Measurements from ENCODE around the gene FRMD1. TPM values are rescaled to one million over a fixed set of nuclear protein-coding genes. Genes with fewer than 3 reads are reported as not detected.

The FRMD1 gene
- total and polyA plus RNA-seq, 2 of the 8 experiments (the other 6 are each of a cell fraction or from before 2014, with no cell fraction given) = 0.36 TPM; not detected in 1

DNA sequence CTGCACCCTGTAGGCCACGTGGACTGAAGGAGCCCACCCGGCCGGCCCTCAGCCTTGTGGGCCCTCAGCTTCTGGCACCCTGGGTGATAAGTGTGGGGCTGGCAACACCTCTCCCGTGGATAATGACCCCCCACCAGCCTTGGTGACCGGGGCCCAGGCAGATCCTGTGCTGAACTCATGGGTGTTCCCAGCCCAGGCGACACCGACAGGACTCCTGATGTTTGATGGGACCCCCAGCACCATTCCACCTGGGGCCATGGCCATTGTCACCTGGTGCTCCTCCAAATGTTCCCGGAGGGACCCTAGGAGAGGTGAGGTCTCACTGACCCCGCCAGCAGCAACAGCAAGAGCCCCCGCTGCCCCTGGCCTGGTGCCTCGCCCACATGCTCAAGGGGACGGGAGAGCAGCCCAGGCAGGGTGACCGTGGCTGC, 19.4 kb upstream of the FRMD1 start:
- no peak for FAIRE-seq
- Histone ChIP-seq H2AK5ac (ENCODE audit: low read depth, low read length) (no peak overlapping the region), H4K8ac (ENCODE audit: extremely low read depth, insufficient read depth, low read length) (no peak overlapping the region), H3K79me2 (ENCODE audit: control insufficient read depth in 1 of 2, insufficient read depth in 2 of 2, low read length in 2 of 2) (no peaks in the 10 kb centered on the region), H4K91ac (replicated peaks; ENCODE audit: insufficient read length, low read length) (no peak overlapping the region), H3K4me1 (replicated peaks in 1 of 4; ENCODE audit: control insufficient read depth in 3 of 4, insufficient read depth in 4 of 4, low read length in 3 of 4) (peaks cover 0 to 12% (median 5%) of the 10 kb centered on the region in 4 experiments; a peak in 5 of 7 replicates), H4K5ac (ENCODE audit: insufficient read length, low read depth, low read length) (no peak overlapping the region), H3K4me2 (ENCODE audit: insufficient read depth in 1 of 2, low read depth in 2 of 2, low read length in 2 of 2) (no peak overlapping the region), H3K23me2 (ENCODE audit: low read depth, low read length) (no peaks in the 10 kb centered on the region), H3K4me3 (ENCODE audit: extremely low read depth in 1 of 4, insufficient read depth in 2 of 4, low read depth in 3 of 4, low read length in 4 of 4) (no peak overlapping the region), H2BK20ac (ENCODE audit: low read length) (no peak overlapping the region), H2BK5ac (ENCODE audit: low read depth, low read length) (no peak overlapping the region), H2BK120ac (replicated peaks; ENCODE audit: low read depth, low read length) (no peak overlapping the region), H3K23ac (ENCODE audit: insufficient read length) (no peak overlapping the region), H4K20me1 (replicated peaks in 1 of 2; ENCODE audit: control insufficient read depth in 1 of 2, insufficient read depth in 2 of 2, low read length in 2 of 2) (no peaks in the 10 kb centered on the region), H2BK12ac (ENCODE audit: low read depth, low read length) (no peak overlapping the region), H3K27me3 (replicated peaks in 1 of 4; ENCODE audit: control insufficient read depth in 3 of 4, extremely low read depth in 1 of 4, insufficient read depth in 3 of 4, low read length in 3 of 4) (peaks cover 9 to 29% (median 21%) of the 10 kb centered on the region in 4 experiments; a peak in 6 of 7 replicates), H3K56ac (replicated peaks; ENCODE audit: insufficient read length, low read depth, low read length) (no peak overlapping the region), H3K18ac (ENCODE audit: extremely low read depth, low read length) (no peak overlapping the region), H3K36me3 (ENCODE audit: control insufficient read depth in 2 of 4, insufficient read depth in 4 of 4, low read length in 3 of 4) (no peaks in the 10 kb centered on the region), H3K9me3 (ENCODE audit: insufficient read depth in 2 of 2, low read depth in 1 of 2, low read length in 1 of 2) (no peaks in the 10 kb centered on the region), H3K4ac (replicated peaks; ENCODE audit: insufficient read length, low read depth, low read length) (no peak overlapping the region), H3K27ac (ENCODE audit: low read depth, low read length) (no peak overlapping the region), H3K9ac (replicated peaks in 1 of 4; ENCODE audit: extremely low read depth in 1 of 4, low read depth in 3 of 4, low read length in 3 of 4) (no peak overlapping the region), H3K14ac (ENCODE audit: insufficient read length) (no peak overlapping the region), H2BK15ac (ENCODE audit: low read length) (no peak overlapping the region), H3K79me1 (ENCODE audit: low read depth, low read length) (no peaks in the 10 kb centered on the region), H2AFZ (ENCODE audit: low read length) (no peak overlapping the region)
- POLR2A ChIA-PET (ENCODE audit: partially characterized antibody) = no interaction called here
- CTCF ChIA-PET (ENCODE audit: partially characterized antibody) = interaction anchor here (1.1 to 1.2 kb wide), 2 partner anchors 34 to 42 kb away, joined by 3 to 4 read pairs; no protein-coding TSS in a partner anchor
- DNase-seq (ENCODE audit: low read depth in 1 of 2, low spot score in 2 of 2) = no peak
- 90% methylated on average over 10 of the region's 13 CpGs; no CpG with 5 or more reads in 1 of the 2 experiments for WGBS, 2 experiments (ENCODE audit: extremely low coverage in 1 of 2, insufficient coverage in 1 of 2, insufficient read length in 1 of 2, insufficient replicate concordance in 2 of 2, low coverage in 1 of 2, low lambda C conversion rate in 2 of 2, missing lambda C conversion rate in 1 of 2)
- TF ChIP-seq KDM4A (IDR thresholded peaks at IDR 0.05; ENCODE audit: low read depth, low read length, severe bottlenecking) (no peak), ASH2L (IDR thresholded peaks at IDR 0.05; ENCODE audit: low read length) (no peak), BRCA1 (IDR thresholded peaks at IDR 0.05; ENCODE audit: low read depth, low read length) (no peak), EP300 (IDR thresholded peaks at IDR 0.05; ENCODE audit: borderline replicate concordance in 1 of 2, low read depth in 2 of 2, low read length in 2 of 2) (no peak), EGR1 (IDR thresholded peaks at IDR 0.05; ENCODE audit: borderline replicate concordance, low read depth, low read length) (no peak), RAD21 (IDR thresholded peaks at IDR 0.05 in 1 of 2, conservative IDR thresholded peaks at IDR 0.05 in 1 of 2; ENCODE audit: low read depth in 2 of 2, low read length in 2 of 2) (no peak), POLR2A (IDR thresholded peaks at IDR 0.05; ENCODE audit: control extremely low read depth in 1 of 2, low read depth in 2 of 2, low read length in 2 of 2) (no peak)
- TF ChIP-seq, protein P1, sequence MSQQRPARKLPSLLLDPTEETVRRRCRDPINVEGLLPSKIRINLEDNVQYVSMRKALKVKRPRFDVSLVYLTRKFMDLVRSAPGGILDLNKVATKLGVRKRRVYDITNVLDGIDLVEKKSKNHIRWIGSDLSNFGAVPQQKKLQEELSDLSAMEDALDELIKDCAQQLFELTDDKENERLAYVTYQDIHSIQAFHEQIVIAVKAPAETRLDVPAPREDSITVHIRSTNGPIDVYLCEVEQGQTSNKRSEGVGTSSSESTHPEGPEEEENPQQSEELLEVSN (IDR thresholded peaks at IDR 0.05) = no peak
- TF ChIP-seq, protein P2, sequence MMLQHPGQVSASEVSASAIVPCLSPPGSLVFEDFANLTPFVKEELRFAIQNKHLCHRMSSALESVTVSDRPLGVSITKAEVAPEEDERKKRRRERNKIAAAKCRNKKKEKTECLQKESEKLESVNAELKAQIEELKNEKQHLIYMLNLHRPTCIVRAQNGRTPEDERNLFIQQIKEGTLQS (IDR thresholded peaks at IDR 0.05; ENCODE audit: insufficient read depth, low read depth, low read length) = no peak
- TF ChIP-seq, protein P3, sequence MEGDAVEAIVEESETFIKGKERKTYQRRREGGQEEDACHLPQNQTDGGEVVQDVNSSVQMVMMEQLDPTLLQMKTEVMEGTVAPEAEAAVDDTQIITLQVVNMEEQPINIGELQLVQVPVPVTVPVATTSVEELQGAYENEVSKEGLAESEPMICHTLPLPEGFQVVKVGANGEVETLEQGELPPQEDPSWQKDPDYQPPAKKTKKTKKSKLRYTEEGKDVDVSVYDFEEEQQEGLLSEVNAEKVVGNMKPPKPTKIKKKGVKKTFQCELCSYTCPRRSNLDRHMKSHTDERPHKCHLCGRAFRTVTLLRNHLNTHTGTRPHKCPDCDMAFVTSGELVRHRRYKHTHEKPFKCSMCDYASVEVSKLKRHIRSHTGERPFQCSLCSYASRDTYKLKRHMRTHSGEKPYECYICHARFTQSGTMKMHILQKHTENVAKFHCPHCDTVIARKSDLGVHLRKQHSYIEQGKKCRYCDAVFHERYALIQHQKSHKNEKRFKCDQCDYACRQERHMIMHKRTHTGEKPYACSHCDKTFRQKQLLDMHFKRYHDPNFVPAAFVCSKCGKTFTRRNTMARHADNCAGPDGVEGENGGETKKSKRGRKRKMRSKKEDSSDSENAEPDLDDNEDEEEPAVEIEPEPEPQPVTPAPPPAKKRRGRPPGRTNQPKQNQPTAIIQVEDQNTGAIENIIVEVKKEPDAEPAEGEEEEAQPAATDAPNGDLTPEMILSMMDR (IDR thresholded peaks at IDR 0.05; ENCODE audit: control extremely low read depth in 1 of 3, insufficient read depth in 1 of 3, low read depth in 1 of 3, low read length in 3 of 3) = no peak
